IMR-90 (cell line): ENCODE data around the gene PCBP3. TPM values are rescaled to one million over a fixed set of nuclear protein-coding genes. Genes with fewer than 3 reads are reported as not detected.

Experiments used
- ATAC-seq: fragments of 200-7000 bp; cut with Tn5 transposase; 2 replicates; pipeline ENCODE4 v1.9.1; 2020; ENCODE audit warnings: low read depth, mild to moderate bottlenecking, moderate library complexity
- BruUV-seq: library from RNA; stranded (reverse); fragments of 400-500 nt; replicated peaks from 2 replicates; lab custom pipeline; 2021; lab: Mats Ljungman, UMichigan
- CTCF ChIA-PET: fragments of 300-600 bp; formaldehyde crosslinking; extraction: SDS; loops from one replicate; lab custom pipeline; 2021; ENCODE audit warnings: antibody characterized with exemption; lab: Yijun Ruan, JAX
- POLR2A ChIA-PET: fragments of 300-600 bp; sonication (Branson Sonifier 250); formaldehyde crosslinking; loops from one replicate; lab custom pipeline; 2022; ENCODE audit warnings: antibody characterized with exemption; ENCODE audit not compliant: unreplicated experiment; lab: Charles Lee
- DNase-seq: peaks from one replicate; pipeline ENCODE4 v3.0.0; 2013
- H2AFZ ChIP-seq: replicated peaks from 2 replicates; pipeline ENCODE3; 2013; ENCODE audit warnings: low read length, mild to moderate bottlenecking; ENCODE audit not compliant: poor library complexity
- H2AK5ac ChIP-seq: 2 replicates; pipeline ENCODE4 v1.6.1; 2013; ENCODE audit warnings: low read depth, low read length, inconsistent platforms
- H2AK9ac ChIP-seq: replicated peaks from 2 replicates; pipeline ENCODE3; 2013; ENCODE audit warnings: mild to moderate bottlenecking, low read depth, low read length, moderate library complexity; ENCODE audit not compliant: poor library complexity
- H2BK120ac ChIP-seq: 2 replicates; pipeline ENCODE4 v1.6.1; 2013; ENCODE audit warnings: low read depth, low read length, inconsistent platforms
- H2BK15ac ChIP-seq: 3 replicates; pipeline ENCODE4 v1.6.1; 2013; ENCODE audit warnings: low read depth, low read length, inconsistent platforms
- H2BK20ac ChIP-seq: 2 replicates; pipeline ENCODE4 v1.6.1; 2013; ENCODE audit warnings: low read depth, mild to moderate bottlenecking, inconsistent platforms, low read length, moderate library complexity
- H2BK5ac ChIP-seq: 2 replicates; pipeline ENCODE4 v1.6.1; 2013; ENCODE audit warnings: mild to moderate bottlenecking, low read depth, low read length, inconsistent platforms; ENCODE audit not compliant: poor library complexity, severe bottlenecking
- H3K14ac ChIP-seq: replicated peaks from 2 replicates; pipeline ENCODE4 v1.6.1; 2013; ENCODE audit warnings: low read depth, low read length, inconsistent platforms
- H3K18ac ChIP-seq: 2 replicates; pipeline ENCODE4 v1.6.1; 2013; ENCODE audit warnings: low read depth, low read length, control low read depth
- H3K23ac ChIP-seq: 2 replicates; pipeline ENCODE4 v1.6.1; 2013; ENCODE audit warnings: low read depth, low read length, inconsistent platforms
- H3K27ac ChIP-seq: 2 replicates; pipeline ENCODE4 v1.5.1; 2013; ENCODE audit warnings: mild to moderate bottlenecking, control low read depth, low read length; ENCODE audit not compliant: insufficient read depth
- H3K27me3 ChIP-seq: 2 replicates; pipeline ENCODE4 v1.6.1; 2013; ENCODE audit warnings: low read length; ENCODE audit not compliant: control insufficient read depth, insufficient read depth
- H3K36me3 ChIP-seq: 2 replicates; pipeline ENCODE4 v1.6.1; 2013; ENCODE audit warnings: low read length, mixed read lengths; ENCODE audit not compliant: control insufficient read depth, insufficient read depth
- H3K4ac ChIP-seq: 2 replicates; pipeline ENCODE4 v1.6.1; 2013; ENCODE audit warnings: low read depth, low read length, inconsistent platforms
- H3K4me1 ChIP-seq: 2 replicates; pipeline ENCODE4 v1.6.1; 2013; ENCODE audit warnings: low read length, mixed read lengths; ENCODE audit not compliant: control insufficient read depth, insufficient read depth
- H3K4me2 ChIP-seq: 2 replicates; pipeline ENCODE4 v1.6.1; 2013; ENCODE audit warnings: low read depth, mild to moderate bottlenecking, control low read depth, low read length, moderate library complexity
- H3K4me3 ChIP-seq: 2 replicates; pipeline ENCODE4 v1.5.1; 2013; ENCODE audit warnings: low read depth, mild to moderate bottlenecking, control low read depth, low read length, moderate library complexity; ENCODE audit not compliant: insufficient read depth
- H3K56ac ChIP-seq: 2 replicates; pipeline ENCODE4 v1.6.1; 2013; ENCODE audit warnings: low read length, inconsistent platforms; ENCODE audit not compliant: insufficient read depth; ENCODE audit errors: extremely low read depth
- H3K79me1 ChIP-seq, 2 experiments: 2 replicates each; pipeline ENCODE4 v1.6.1; 2013; ENCODE audit warnings: low read length in 2 of 2, inconsistent platforms in 1 of 2, low read depth in 1 of 2
- H3K9ac ChIP-seq: 2 replicates; pipeline ENCODE4 v1.6.1; 2013; ENCODE audit warnings: low read depth, low read length, control low read depth
- H3K9me1 ChIP-seq: 2 replicates; pipeline ENCODE4 v1.6.1; 2013; ENCODE audit warnings: low read length, inconsistent platforms; ENCODE audit not compliant: insufficient read depth
- H3K9me3 ChIP-seq: 2 replicates; pipeline ENCODE4 v1.6.1; 2013; ENCODE audit warnings: low read length; ENCODE audit not compliant: control insufficient read depth, insufficient read depth
- H4K20me1 ChIP-seq: 2 replicates; pipeline ENCODE4 v1.6.1; 2013; ENCODE audit warnings: low read length, inconsistent platforms; ENCODE audit not compliant: insufficient read depth
- H4K5ac ChIP-seq: 2 replicates; pipeline ENCODE4 v1.6.1; 2013; ENCODE audit warnings: mild to moderate bottlenecking, low read depth, low read length, control low read depth
- H4K8ac ChIP-seq, 2 experiments: 2 replicates each; pipeline ENCODE4 v1.6.1; 2013; ENCODE audit warnings: low read depth in 2 of 2, low read length in 2 of 2, control low read depth in 1 of 2, inconsistent platforms in 1 of 2
- H4K91ac ChIP-seq: 2 replicates; pipeline ENCODE4 v1.6.1; 2013; ENCODE audit warnings: low read depth, low read length, inconsistent platforms; ENCODE audit not compliant: insufficient read depth
- BHLHE40 ChIP-seq: fragments of 150-350 bp; IDR thresholded peaks from 2 replicates; pipeline ENCODE4 v1.6.1; 2016; ENCODE audit warnings: mild to moderate bottlenecking, low read depth, low read length
- CHD1 ChIP-seq: IDR thresholded peaks from 2 replicates; pipeline ENCODE4 v1.6.1; 2012; ENCODE audit warnings: low read depth, low read length, improper control_type of control experiment
- CTCF ChIP-seq: conservative IDR thresholded peaks from 2 replicates; pipeline ENCODE4 v1.5.1; 2012; ENCODE audit warnings: mild to moderate bottlenecking, low read depth, low read length, improper control_type of control experiment
- FOS ChIP-seq: fragments of 150-350 bp; IDR thresholded peaks from 2 replicates; pipeline ENCODE4 v1.6.1; 2016; ENCODE audit warnings: low read depth, low read length
- MAFK ChIP-seq: IDR thresholded peaks from 2 replicates; pipeline ENCODE4 v1.6.1; 2012; ENCODE audit warnings: low read depth, low read length, improper control_type of control experiment
- NFE2L2 ChIP-seq: fragments of 150-350 bp; IDR thresholded peaks from 2 replicates; pipeline ENCODE4 v1.6.1; 2016; ENCODE audit warnings: low read depth, mild to moderate bottlenecking, low read length
- POLR2A ChIP-seq: IDR thresholded peaks from 2 replicates; pipeline ENCODE4 v1.6.1; 2012; ENCODE audit warnings: mild to moderate bottlenecking, low read depth, low read length
- RAD21 ChIP-seq: IDR thresholded peaks from 2 replicates; pipeline ENCODE4 v1.6.1; 2012; ENCODE audit warnings: low read length, improper control_type of control experiment
- RFX5 ChIP-seq: IDR thresholded peaks from 2 replicates; pipeline ENCODE4 v1.8.0; 2012; ENCODE audit warnings: low read depth, mild to moderate bottlenecking, low read length, moderate library complexity
- SMC3 ChIP-seq: fragments of 150-350 bp; IDR thresholded peaks from 2 replicates; pipeline ENCODE4 v1.6.1; 2016; ENCODE audit warnings: low read depth, mild to moderate bottlenecking, antibody characterized with exemption, low read length, moderate library complexity
- USF2 ChIP-seq: fragments of 150-350 bp; IDR thresholded peaks from 2 replicates; pipeline ENCODE4 v1.6.1; 2017; ENCODE audit warnings: mild to moderate bottlenecking, antibody characterized with exemption, low read length, low read depth
- WGBS, 2 experiments: methylation state at CpG; one replicate each; pipeline versions ENCODE4 v1.1.5 to v1.1.7; 2013; ENCODE audit warnings: missing lambda C conversion rate in 2 of 2; ENCODE audit not compliant: insufficient read length in 1 of 2; ENCODE audit errors: extremely low coverage in 2 of 2; 5-methylcytosine and 5-hydroxymethylcytosine counted together
- dilution Hi-C: fragments of 300-500 bp; cut with HindIII; formaldehyde crosslinking; loops from one replicate; pipeline ENCODE4 v1.14.3; 2018; ENCODE audit warnings: low sequenced_read_pairs; ENCODE audit not compliant: unreplicated experiment
- in situ Hi-C: fragments of 300-500 bp; cut with MboI; formaldehyde crosslinking; loops from 3 replicates; pipeline ENCODE4 v1.14.3; 2019; ENCODE audit warnings: low sequenced_read_pairs, inconsistent platforms, mixed read lengths
- intact Hi-C: fragments of 100-400 bp; cut with micrococcal nuclease; formaldehyde crosslinking; loops from 2 replicates; pipeline ENCODE4 v1.10.0; 2022
- polyA plus RNA-seq, 3 experiments: library from polyadenylated mRNA; depleted of rRNA; stranded (reverse); fragments of >200 nt; gene quantifications; 2 replicates each; pipeline ENCODE4 v1.2.3, GENCODE V29; 2012; ENCODE audit warnings: low replicate concordance in 1 of 3
- total RNA-seq: library from RNA; depleted of rRNA; stranded (reverse); fragments of >200 nt; gene quantifications from 2 replicates; pipeline ENCODE4 v1.2.3, GENCODE V29; 2012

Gene PCBP3
- total and polyA plus RNA-seq, 2 of the 4 experiments (the other 2 are of a cell fraction), result 2.9 to 3.9 TPM

- DNase-seq (no peak), ATAC-seq (no peak)
- H3K9ac ChIP-seq, result no peak overlapping the region
- H2BK20ac ChIP-seq, result no peak overlapping the region
- no peak overlapping the region for H3K23ac ChIP-seq
- peaks cover 2% of the 10 kb centered on the region; the same call in 1 of the 2 replicates for H3K27me3 ChIP-seq
- H3K56ac ChIP-seq, result no peak overlapping the region
- H3K4me1 ChIP-seq, result no peaks in the 10 kb centered on the region
- no peak overlapping the region for H2BK15ac ChIP-seq
- H3K4me3 ChIP-seq, result no peak overlapping the region
- in situ Hi-C loops (no loop called here), dilution Hi-C loops (no loop called here), intact Hi-C loops (no loop called here)
- no peak overlapping the region for H3K4ac ChIP-seq
- no peak overlapping the region for H2AK9ac ChIP-seq
- ChIA-PET POLR2A (no interaction called here), CTCF (no interaction called here)
- no peak overlapping the region for H3K4me2 ChIP-seq
- no TSS peak for BruUV-seq
- no peak overlapping the region for H4K8ac ChIP-seq
- no peak overlapping the region for H3K27ac ChIP-seq
- H3K18ac ChIP-seq, result no peak overlapping the region
- no peak overlapping the region for H4K91ac ChIP-seq
- no peaks in the 10 kb centered on the region for H3K79me1 ChIP-seq
- no peak overlapping the region for H2BK120ac ChIP-seq
- WGBS, 2 experiments, result 88% methylated on average over 3 of the region's 7 CpGs; no CpG with 5 or more reads in 1 of the 2 experiments
- no peak overlapping the region for H2AK5ac ChIP-seq
- H4K20me1 ChIP-seq, result no peaks in the 10 kb centered on the region; the same call in 1 of the 2 replicates
- no peak overlapping the region for H3K14ac ChIP-seq
- no peak overlapping the region for H2AFZ ChIP-seq
- TF ChIP-seq MAFK (no peak), CHD1 (no peak), NFE2L2 (no peak), CTCF (no peak), BHLHE40 (no peak), RAD21 (no peak), RFX5 (no peak), POLR2A (no peak), SMC3 (no peak), USF2 (no peak), FOS (no peak)
- no peaks in the 10 kb centered on the region for H3K36me3 ChIP-seq
- no peaks in the 10 kb centered on the region for H3K9me3 ChIP-seq
- no peak overlapping the region for H4K5ac ChIP-seq
- no peaks in the 10 kb centered on the region; the same call in 1 of the 2 replicates for H3K9me1 ChIP-seq
- no peak overlapping the region for H2BK5ac ChIP-seq
These were observed 157.8 kb downstream of the PCBP3 start for GRCh38 chr21:45801129-45801964.
